Thoracic aorta (tissue), 2 donors: ENCODE data around the gene GTF2I. TPM values are rescaled to one million over a fixed set of nuclear protein-coding genes. Genes with fewer than 3 reads are reported as not detected.

Experiments
- ATAC-seq: fragments of 150-250 bp; one replicate; pipeline ENCODE4 v1.8.0; 2017; ENCODE audit warnings: low read depth; ENCODE audit not compliant: insufficient number of reproducible peaks, low FRiP score
- DNase-seq: peaks from one replicate; pipeline ENCODE4 v3.0.0-alpha.2; 2020; ENCODE audit warnings: low spot score
- H3K27ac ChIP-seq, 2 donors: fragments of 200-600 bp; sonication (generic); 1 replicate in 1 of 2; 2 replicates in 1 of 2; pipeline ENCODE4 v1.5.1; 2016; ENCODE audit warnings: mild to moderate bottlenecking in 2 of 2, moderate library complexity in 2 of 2
- H3K27me3 ChIP-seq: fragments of 200-600 bp; sonication (generic); replicated peaks from 2 replicates; pipeline ENCODE4 v1.6.0; 2016; ENCODE audit warnings: mild to moderate bottlenecking; ENCODE audit not compliant: insufficient read depth
- H3K36me3 ChIP-seq: fragments of 200-600 bp; sonication (generic); one replicate; pipeline ENCODE4 v1.5.1; 2016
- H3K4me1 ChIP-seq, 2 donors: fragments of 200-600 bp; sonication (generic); 1 replicate in 1 of 2; 2 replicates in 1 of 2; pipeline versions ENCODE4 v1.5.1 to v1.6.0; 2016; ENCODE audit warnings: low read depth in 2 of 2, mild to moderate bottlenecking in 1 of 2; ENCODE audit not compliant: control insufficient read depth in 1 of 2
- H3K4me3 ChIP-seq: fragments of 200-600 bp; sonication (generic); 2 replicates; pipeline ENCODE4 v1.5.1; 2016; ENCODE audit warnings: mild to moderate bottlenecking
- H3K9me3 ChIP-seq: fragments of 200-600 bp; sonication (generic); 2 replicates; pipeline ENCODE4 v1.5.1; 2016
- CTCF ChIP-seq: fragments of 200-600 bp; sonication (generic); IDR thresholded peaks from one replicate; pipeline ENCODE4 v1.5.1; 2019; ENCODE audit warnings: antibody characterized with exemption
- total RNA-seq, 2 donors: library from RNA; depleted of rRNA; stranded (reverse); fragments of >200 nt; gene quantifications; one replicate each; pipeline versions ENCODE4 v1.1.0 to v1.2.3, GENCODE V29; 2016

Gene GTF2I
- total RNA-seq, 2 donors from 2014 or later: 107 to 157 TPM

GRCh38 chr7:74709880-74710671, 52.6 kb downstream of the GTF2I start:
- H3K27ac ChIP-seq: no peak overlapping the region
- ATAC-seq: no peak
- no peaks in the 10 kb centered on the region for H3K4me1 ChIP-seq
- DNase-seq: no peak
- TF ChIP-seq CTCF: no peak
- no peaks in the 10 kb centered on the region for H3K27me3 ChIP-seq
- H3K9me3 ChIP-seq: peaks cover 5% of the 10 kb centered on the region
- H3K4me3 ChIP-seq: no peak overlapping the region
- peaks cover 56% of the 10 kb centered on the region for H3K36me3 ChIP-seq

GRCh38 chr7:74713567-74713966, 56.0 kb downstream of the GTF2I start:
- no peak for TF ChIP-seq CTCF
- H3K4me3 ChIP-seq: no peak overlapping the region
- H3K4me1 ChIP-seq: no peaks in the 10 kb centered on the region
- no peak overlapping the region for H3K27ac ChIP-seq
- ATAC-seq (no peak), DNase-seq (no peak)
- peaks cover 5% of the 10 kb centered on the region for H3K9me3 ChIP-seq
- H3K27me3 ChIP-seq: no peaks in the 10 kb centered on the region
- peaks cover 26% of the 10 kb centered on the region for H3K36me3 ChIP-seq

GRCh38 chr7:74717889-74718288, 60.4 kb downstream of the GTF2I start:
- DNase-seq: no peak
- TF ChIP-seq CTCF: no peak
- Histone ChIP-seq H3K36me3 (peaks cover 22% of the 10 kb centered on the region), H3K4me3 (no peak overlapping the region), H3K4me1 (no peaks in the 10 kb centered on the region), H3K27ac (no peak overlapping the region), H3K27me3 (no peaks in the 10 kb centered on the region), H3K9me3 (peaks cover 5% of the 10 kb centered on the region)
- ATAC-seq: no peak

GRCh38 chr7:74718336-74718735, 60.8 kb downstream of the GTF2I start:
- Histone ChIP-seq H3K4me1 (no peaks in the 10 kb centered on the region), H3K4me3 (no peak overlapping the region), H3K36me3 (peaks cover 22% of the 10 kb centered on the region), H3K9me3 (peaks cover 5% of the 10 kb centered on the region), H3K27ac (no peak overlapping the region), H3K27me3 (no peaks in the 10 kb centered on the region)
- DNase-seq: no peak
- no peak for TF ChIP-seq CTCF
- no peak for ATAC-seq

DNA sequence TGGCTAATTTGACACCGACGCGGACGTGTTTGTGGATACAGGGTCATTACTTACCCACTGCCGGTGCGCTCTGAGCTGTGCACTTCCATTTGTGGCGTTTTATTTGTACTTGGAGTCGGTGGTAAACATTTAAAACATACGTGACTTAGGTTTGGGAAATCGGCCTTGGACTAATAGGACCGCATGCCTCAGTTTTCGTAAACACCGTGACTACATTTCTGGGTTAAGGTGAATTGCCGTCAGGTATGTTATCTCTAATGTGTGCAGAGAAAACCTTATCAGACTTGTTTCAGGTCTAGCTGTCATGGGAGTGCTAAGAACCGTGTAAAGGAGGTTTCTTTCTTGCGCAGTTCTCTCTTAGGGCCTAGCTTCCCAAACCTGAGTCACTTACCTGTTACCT, 64.6 kb downstream of the GTF2I start:
- no peaks in the 10 kb centered on the region for H3K9me3 ChIP-seq
- TF ChIP-seq CTCF: no peak
- H3K27ac ChIP-seq: no peak overlapping the region
- peaks cover 17% of the 10 kb centered on the region for H3K36me3 ChIP-seq
- no peaks in the 10 kb centered on the region for H3K27me3 ChIP-seq
- H3K4me3 ChIP-seq: no peak overlapping the region
- ATAC-seq: no peak
- no peaks in the 10 kb centered on the region for H3K4me1 ChIP-seq
- no peak for DNase-seq
